ENCODE measurements around the gene HOXA3.

HOXA3 gene

GRCh38 chr7:27189295-27189996 lies 37.1 kb upstream of the HOXA3 start:
- DNase-seq (ENCODE audit: low read depth): no peak

- no peak for DNase-seq (ENCODE audit: low read depth)
Measured at GRCh38 chr7:27188386-27189294, 36.3 kb upstream of the HOXA3 start.

DNA sequence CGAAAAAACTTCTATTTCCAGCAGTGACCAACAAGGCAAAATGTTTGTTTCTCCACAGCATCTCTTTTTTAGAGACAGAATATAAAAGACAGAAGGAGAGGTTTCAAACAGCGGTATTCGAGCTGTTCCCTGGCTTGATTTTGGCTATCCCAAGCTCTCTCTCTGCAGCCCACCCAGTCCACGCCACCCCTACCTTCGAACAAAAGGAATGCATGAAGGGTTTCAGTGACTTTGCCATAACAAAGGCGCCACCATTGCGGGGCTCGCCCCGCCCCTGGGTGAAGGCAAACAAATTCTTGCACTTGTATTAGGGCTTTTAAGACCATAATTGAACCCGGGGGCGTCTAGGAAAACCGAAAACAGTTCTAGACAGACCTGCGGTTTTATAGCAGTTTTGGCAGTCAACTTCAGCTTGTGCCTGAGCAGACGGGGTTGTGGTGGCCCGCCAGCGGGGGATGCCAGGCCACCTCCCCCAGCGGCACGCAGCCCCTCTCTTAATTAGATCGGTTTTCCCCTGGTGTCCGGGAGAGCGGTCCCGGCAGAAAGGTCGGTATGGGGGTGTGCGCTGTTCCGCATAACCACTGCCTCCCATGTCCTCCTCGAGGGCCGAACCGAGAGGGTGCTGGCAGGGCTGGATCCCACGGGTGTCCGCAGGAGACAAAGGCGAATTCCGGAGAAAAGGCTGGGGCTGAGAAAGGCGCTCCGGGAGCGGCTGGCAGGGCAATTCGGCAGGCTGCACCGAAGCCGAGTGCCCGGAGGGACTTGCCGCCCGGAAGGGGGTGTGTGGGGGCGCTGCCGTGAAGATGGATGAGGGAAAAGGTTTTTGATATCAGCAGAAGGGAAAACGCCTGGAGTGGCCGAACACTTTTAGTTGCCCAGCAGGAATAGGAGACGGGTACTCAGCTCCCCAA lies 35.3 kb upstream of the HOXA3 start:
- DNase-seq (ENCODE audit: low read depth): no peak

DNA sequence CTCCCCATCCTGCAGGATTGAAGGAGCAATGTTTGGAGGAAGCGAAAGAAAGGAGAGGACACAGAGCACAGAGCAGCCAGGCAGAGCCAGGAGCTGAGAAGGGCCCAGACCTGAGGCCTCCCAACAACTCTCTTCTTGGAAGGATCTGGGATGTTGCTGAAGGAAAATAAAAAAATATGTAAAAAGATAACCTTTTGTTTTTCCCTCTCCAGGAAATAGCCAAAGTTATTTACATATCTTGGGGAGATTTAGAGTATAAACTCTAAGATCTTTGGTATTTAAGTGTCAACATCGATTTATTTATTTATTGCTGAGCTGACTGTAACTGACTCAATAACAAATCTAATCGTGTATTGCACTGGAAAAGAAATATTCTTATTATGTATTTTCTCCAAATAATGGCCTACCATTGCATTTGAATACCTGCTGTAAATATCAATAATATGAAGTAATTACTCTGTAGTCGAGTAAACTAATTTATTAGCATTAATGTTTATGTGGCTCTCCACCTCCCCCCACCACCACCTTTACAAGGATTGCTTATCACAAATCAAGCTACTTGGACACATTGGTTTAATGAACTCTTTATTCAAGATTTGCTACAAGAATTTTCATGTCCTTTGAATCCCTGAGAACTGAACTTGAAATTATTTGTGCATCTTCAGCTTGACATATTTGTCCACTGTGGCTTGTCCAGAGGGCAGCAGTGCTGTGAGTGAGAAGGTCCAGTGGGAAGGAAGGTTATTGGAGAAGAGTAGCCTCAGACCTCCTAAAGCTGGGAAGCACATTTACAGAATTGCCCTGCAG lies 34.5 kb upstream of the HOXA3 start:
- no peak for DNase-seq (ENCODE audit: low read depth)

DNA sequence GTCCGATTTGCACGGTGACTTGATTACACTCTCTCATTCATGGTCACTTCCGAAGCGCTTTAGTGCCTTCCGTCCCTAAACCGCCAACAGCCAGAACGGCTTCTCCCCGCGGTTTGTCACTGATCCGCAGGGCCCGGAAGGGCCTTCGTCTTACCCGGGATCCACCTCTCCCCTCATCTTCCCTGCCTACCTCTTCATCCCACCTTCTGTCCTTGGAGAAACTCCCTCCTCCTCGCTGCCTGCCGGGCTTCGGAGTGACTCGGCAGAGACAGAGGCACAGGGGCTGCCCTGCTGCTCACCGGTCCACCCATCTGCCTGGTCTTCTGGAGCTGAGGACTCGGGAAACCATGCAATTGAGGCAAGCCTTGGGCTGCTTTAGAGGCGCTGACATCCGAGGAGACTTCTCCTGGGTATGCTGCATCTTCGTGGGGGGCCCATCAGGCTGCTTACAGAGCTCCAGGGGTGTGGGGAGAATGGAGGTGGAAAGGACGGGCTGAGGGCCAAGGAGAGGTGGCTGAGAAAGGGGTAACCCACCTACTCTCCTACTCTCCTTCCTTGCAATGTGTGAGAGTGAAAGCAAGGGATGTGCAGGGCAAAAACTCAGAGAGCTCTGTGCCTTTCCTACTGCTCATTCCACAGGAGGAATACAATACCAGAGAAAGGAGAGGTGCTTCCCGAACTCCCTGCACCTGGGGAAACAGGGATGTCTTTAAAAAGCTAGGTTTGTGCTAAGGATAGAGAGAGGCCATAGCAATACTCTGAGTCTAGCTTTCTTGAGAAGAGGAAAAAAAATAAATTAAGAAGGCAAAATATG lies 33.7 kb upstream of the HOXA3 start:
- DNase-seq (ENCODE audit: low read depth): no peak

- DNase-seq (ENCODE audit: low read depth): no peak
Measured at GRCh38 chr7:27185013-27185853, 32.9 kb upstream of the HOXA3 start, which contains the start of gene HOXA11. HOXA11 (minus strand) TSS chr7:27185232; CDS start chr7:27185144, 88 bp downstream.

GRCh38 chr7:27184337-27185012 lies 32.1 kb upstream of the HOXA3 start:
- DNase-seq (ENCODE audit: low read depth): no peak

DNA sequence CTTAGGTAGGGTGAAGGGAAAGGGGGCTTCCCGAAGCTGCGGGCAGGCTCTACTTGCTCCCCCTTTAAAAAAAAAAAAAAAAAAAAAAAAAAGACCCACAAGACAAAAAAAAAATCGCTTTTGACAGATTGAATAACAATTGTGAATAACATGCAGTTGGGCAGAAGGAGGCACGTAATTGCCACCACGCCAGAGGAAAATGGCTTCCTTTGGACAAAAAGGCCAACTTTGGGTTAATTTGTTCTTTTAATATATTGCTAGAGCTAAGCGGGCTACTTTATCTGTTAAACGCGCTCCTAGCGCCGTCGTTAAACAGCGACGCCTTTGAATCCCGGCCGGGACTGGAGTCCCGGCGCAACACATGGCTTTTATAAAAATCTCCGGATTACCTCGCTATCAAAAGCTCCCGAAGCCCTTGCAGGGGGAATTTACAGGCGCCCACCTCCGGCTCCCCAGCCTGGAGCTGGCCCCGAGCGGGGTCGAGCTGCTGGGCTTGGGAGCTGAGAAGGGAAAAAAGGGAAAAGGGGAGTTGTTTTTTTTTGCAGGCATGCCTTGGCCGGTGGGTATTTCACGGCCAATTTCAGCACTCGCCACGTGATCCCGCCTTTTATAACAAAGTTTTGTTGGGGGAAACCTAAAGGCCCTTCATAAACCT lies 31.4 kb upstream of the HOXA3 start:
- DNase-seq (ENCODE audit: low read depth): no peak

- no peak for DNase-seq (ENCODE audit: low read depth)
Measured at GRCh38 chr7:27182861-27183681, 30.7 kb upstream of the HOXA3 start.

GRCh38 chr7:27182285-27182841 lies 30.0 kb upstream of the HOXA3 start:
- no peak for DNase-seq (ENCODE audit: low read depth)

- no peak for DNase-seq (ENCODE audit: low read depth)
Measured at GRCh38 chr7:27181795-27182275, 29.5 kb upstream of the HOXA3 start.

DNA sequence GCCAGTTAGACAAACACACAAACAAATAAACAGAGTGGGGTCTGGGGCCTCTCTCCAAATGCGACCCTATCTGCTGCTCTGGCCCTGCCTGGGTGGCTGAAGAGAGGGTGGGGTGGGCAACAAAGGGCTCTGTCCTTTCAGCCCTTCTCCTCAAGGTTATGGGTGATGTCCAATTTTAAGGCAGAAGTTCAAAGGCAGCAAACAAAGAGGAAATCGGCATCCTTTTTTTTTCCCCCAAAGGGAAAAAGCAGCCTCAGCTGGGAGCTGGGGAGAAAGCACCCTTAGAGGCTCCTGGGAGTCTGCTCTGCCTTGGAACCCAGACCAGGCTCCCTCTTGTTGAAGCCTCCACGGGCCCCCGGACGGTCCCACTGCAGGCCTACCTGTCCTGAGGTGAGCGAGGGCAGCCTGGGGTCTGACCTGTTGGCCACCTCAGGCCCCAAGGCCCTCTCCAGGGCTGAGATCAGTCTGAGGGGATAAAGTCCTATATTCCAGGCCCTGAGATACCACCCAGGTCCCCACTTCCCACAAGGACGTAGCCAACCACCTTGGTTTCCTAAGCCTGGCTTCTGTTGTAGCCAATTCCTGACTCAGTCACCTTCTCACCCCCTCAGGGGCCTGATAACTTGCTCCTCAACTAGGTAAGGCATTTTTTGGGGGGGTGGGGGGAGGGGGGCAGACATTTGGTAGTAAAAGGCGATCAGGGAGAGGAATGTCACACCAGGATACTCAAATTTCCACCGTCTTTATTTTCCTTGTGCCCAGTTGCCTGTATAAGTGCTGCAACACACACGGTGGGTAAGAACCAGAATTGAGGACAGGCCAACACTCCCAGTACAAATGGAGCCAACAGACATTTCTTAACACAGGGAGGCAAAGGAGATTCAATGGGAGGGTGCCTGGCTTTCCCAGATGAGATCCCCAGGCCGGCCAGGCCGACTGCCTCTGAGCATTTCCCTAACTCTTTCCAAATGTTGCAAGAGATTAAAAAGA lies 28.3 kb upstream of the HOXA3 start:
- DNase-seq (ENCODE audit: low read depth): no peak

GRCh38 chr7:27179503-27180430 lies 27.4 kb upstream of the HOXA3 start:
- DNase-seq (ENCODE audit: low read depth): no peak

GRCh38 chr7:27179030-27179429 lies 26.6 kb upstream of the HOXA3 start:
- DNase-seq (ENCODE audit: low read depth): no peak

GRCh38 chr7:27178366-27178765 lies 26.0 kb upstream of the HOXA3 start:
- no peak for DNase-seq (ENCODE audit: low read depth)

Data from T-helper 22 cell (primary cell).